GM18861 (cell line): Measurements from ENCODE around the gene ZWILCH.

ENCODE experiments used
- ATAC-seq: cut with Tn5 transposase; IDR thresholded peaks from one replicate; pipeline ENCODE4 v1.9.1; 2021; ENCODE audit not compliant: unreplicated experiment

The ZWILCH gene

GRCh38 chr15:66535056-66535455 lies 29.9 kb downstream of the ZWILCH start:
- ATAC-seq: no peak

GRCh38 chr15:66542896-66543295 lies 37.8 kb downstream of the ZWILCH start:
- ATAC-seq: no peak

GRCh38 chr15:66545255-66545654 lies 40.1 kb downstream of the ZWILCH start:
- ATAC-seq: no peak

- ATAC-seq: no peak
Measured at GRCh38 chr15:66555685-66556084, 50.6 kb downstream of the ZWILCH start.

- no peak for ATAC-seq
Measured at GRCh38 chr15:66558271-66558670, 53.1 kb downstream of the ZWILCH start.

- ATAC-seq: no peak
Measured at GRCh38 chr15:66560856-66561525, 55.9 kb downstream of the ZWILCH start.

GRCh38 chr15:66563126-66563525 lies 58.0 kb downstream of the ZWILCH start:
- ATAC-seq: no peak

- no peak for ATAC-seq
Measured at GRCh38 chr15:66563566-66564110, 58.5 kb downstream of the ZWILCH start.

- ATAC-seq: no peak
Measured at GRCh38 chr15:66564136-66565041, 59.3 kb downstream of the ZWILCH start.

GRCh38 chr15:66565141-66565641 lies 60.1 kb downstream of the ZWILCH start:
- ATAC-seq: no peak

- ATAC-seq: no peak
Measured at GRCh38 chr15:66565741-66566144, 60.6 kb downstream of the ZWILCH start, which contains the start of gene LCTL. Gene LCTL, minus strand, starts transcription at chr15:66565998. Its CDS starts 633 bp downstream, at chr15:66565365.

- ATAC-seq: no peak
Measured at GRCh38 chr15:66566963-66567531, 61.9 kb downstream of the ZWILCH start.

- ATAC-seq: no peak
Measured at GRCh38 chr15:66567897-66568296, 62.8 kb downstream of the ZWILCH start.

- no peak for ATAC-seq
Measured at GRCh38 chr15:66569461-66570137, 64.5 kb downstream of the ZWILCH start.

- no peak for ATAC-seq
Measured at GRCh38 chr15:66570327-66570726, 65.2 kb downstream of the ZWILCH start.

- ATAC-seq: no peak
Measured at GRCh38 chr15:66570842-66571478, 65.8 kb downstream of the ZWILCH start.

GRCh38 chr15:66572146-66572545 lies 67.0 kb downstream of the ZWILCH start:
- no peak for ATAC-seq

GRCh38 chr15:66573348-66573718 lies 68.2 kb downstream of the ZWILCH start:
- no peak for ATAC-seq

GRCh38 chr15:66573719-66574595 lies 68.8 kb downstream of the ZWILCH start:
- no peak for ATAC-seq
